ENCODE data around the gene FAM200C. TPM values are rescaled to one million over a fixed set of nuclear protein-coding genes. Genes with fewer than 3 reads are reported as not detected.

Gene FAM200C
- total RNA-seq, 1 experiment from 2014 or later: 10.5 TPM

- H3K79me2 ChIP-seq (ENCODE audit: low read depth): no peaks in the 10 kb centered on the region
- POLR2A ChIA-PET (ENCODE audit: unreplicated experiment): no interaction called here
- no peak overlapping the region for H3K4me3 ChIP-seq
- H3K9me3 ChIP-seq (ENCODE audit: insufficient read depth, low read depth): no peaks in the 10 kb centered on the region
- H3K27me3 ChIP-seq (ENCODE audit: insufficient read depth, low read depth): no peaks in the 10 kb centered on the region
- H3K36me3 ChIP-seq (ENCODE audit: low read depth): no peaks in the 10 kb centered on the region
- CTCF ChIA-PET: no interaction called here
- no peak overlapping the region for H3K4me2 ChIP-seq
- H4K20me1 ChIP-seq (ENCODE audit: insufficient read depth): no peaks in the 10 kb centered on the region
- H3F3A ChIP-seq (ENCODE audit: insufficient read depth, low read depth): no peaks in the 10 kb centered on the region
- intact Hi-C loops (cut with micrococcal nuclease; ENCODE audit: unreplicated experiment): no loop called here
- BruUV-seq (replicated peaks): no TSS peak
- no peak overlapping the region for H3K27ac ChIP-seq
- H3K4me1 ChIP-seq (replicated peaks; ENCODE audit: insufficient read depth): no peaks in the 10 kb centered on the region
- TF ChIP-seq EZH2 (IDR thresholded peaks at IDR 0.05; ENCODE audit: low read depth): no peak
- no peak for TF ChIP-seq CTCF (conservative IDR thresholded peaks at IDR 0.05)
- no peaks in the 10 kb centered on the region for H3K9me2 ChIP-seq (ENCODE audit: insufficient read depth)
- no peak for DNase-seq
- no peak overlapping the region for H2AFZ ChIP-seq
These were observed 42.5 kb downstream of the FAM200C start for GRCh38 chr5:160357394-160357793.

- H3K36me3 ChIP-seq (ENCODE audit: low read depth): no peaks in the 10 kb centered on the region
- no peak for DNase-seq
- no peaks in the 10 kb centered on the region for H3K79me2 ChIP-seq (ENCODE audit: low read depth)
- no peaks in the 10 kb centered on the region for H3K9me3 ChIP-seq (ENCODE audit: insufficient read depth, low read depth)
- no peaks in the 10 kb centered on the region for H3K4me1 ChIP-seq (replicated peaks; ENCODE audit: insufficient read depth)
- no peak overlapping the region for H3K27ac ChIP-seq
- TF ChIP-seq CTCF (conservative IDR thresholded peaks at IDR 0.05) (no peak), EZH2 (IDR thresholded peaks at IDR 0.05; ENCODE audit: low read depth) (no peak)
- BruUV-seq (replicated peaks): no TSS peak
- no peaks in the 10 kb centered on the region for H3F3A ChIP-seq (ENCODE audit: insufficient read depth, low read depth)
- no peaks in the 10 kb centered on the region for H3K9me2 ChIP-seq (ENCODE audit: insufficient read depth)
- ChIA-PET POLR2A (ENCODE audit: unreplicated experiment) (interaction anchor here (0.7 kb wide), 1 partner anchor 268 kb away, joined by 3 read pairs; no protein-coding TSS in a partner anchor), CTCF (no interaction called here)
- no peak overlapping the region for H2AFZ ChIP-seq
- no peaks in the 10 kb centered on the region for H3K27me3 ChIP-seq (ENCODE audit: insufficient read depth, low read depth)
- H4K20me1 ChIP-seq (ENCODE audit: insufficient read depth): no peaks in the 10 kb centered on the region
- intact Hi-C loops (cut with micrococcal nuclease; ENCODE audit: unreplicated experiment): no loop called here
- no peak overlapping the region for H3K4me3 ChIP-seq
- H3K4me2 ChIP-seq: no peak overlapping the region
These were observed 43.1 kb downstream of the FAM200C start for GRCh38 chr5:160356550-160357347.

GRCh38 chr5:160354666-160355065, 45.2 kb downstream of the FAM200C start:
- intact Hi-C loops (cut with micrococcal nuclease; ENCODE audit: unreplicated experiment): no loop called here
- ChIA-PET POLR2A (ENCODE audit: unreplicated experiment) (no interaction called here), CTCF (no interaction called here)
- Histone ChIP-seq H3K4me3 (no peak overlapping the region), H2AFZ (no peak overlapping the region), H4K20me1 (ENCODE audit: insufficient read depth) (no peaks in the 10 kb centered on the region), H3K4me1 (replicated peaks; ENCODE audit: insufficient read depth) (no peaks in the 10 kb centered on the region), H3K27ac (no peak overlapping the region), H3F3A (ENCODE audit: insufficient read depth, low read depth) (no peaks in the 10 kb centered on the region), H3K9me3 (ENCODE audit: insufficient read depth, low read depth) (no peaks in the 10 kb centered on the region), H3K36me3 (ENCODE audit: low read depth) (no peaks in the 10 kb centered on the region), H3K27me3 (ENCODE audit: insufficient read depth, low read depth) (no peaks in the 10 kb centered on the region), H3K4me2 (no peak overlapping the region), H3K9me2 (ENCODE audit: insufficient read depth) (no peaks in the 10 kb centered on the region), H3K79me2 (ENCODE audit: low read depth) (no peaks in the 10 kb centered on the region)
- no peak for DNase-seq
- BruUV-seq (replicated peaks): no TSS peak
- TF ChIP-seq EZH2 (IDR thresholded peaks at IDR 0.05; ENCODE audit: low read depth) (no peak), CTCF (conservative IDR thresholded peaks at IDR 0.05) (no peak)

Measured in PC-9 (cell line).